Measurements from ENCODE around the gene MB.

MB gene

GRCh38 chr22:35593071-35593890 lies 23.8 kb downstream of the MB start:
- no peak for DNase-seq

- DNase-seq = no peak
These were observed 24.6 kb downstream of the MB start for GRCh38 chr22:35592418-35592967.

DNA sequence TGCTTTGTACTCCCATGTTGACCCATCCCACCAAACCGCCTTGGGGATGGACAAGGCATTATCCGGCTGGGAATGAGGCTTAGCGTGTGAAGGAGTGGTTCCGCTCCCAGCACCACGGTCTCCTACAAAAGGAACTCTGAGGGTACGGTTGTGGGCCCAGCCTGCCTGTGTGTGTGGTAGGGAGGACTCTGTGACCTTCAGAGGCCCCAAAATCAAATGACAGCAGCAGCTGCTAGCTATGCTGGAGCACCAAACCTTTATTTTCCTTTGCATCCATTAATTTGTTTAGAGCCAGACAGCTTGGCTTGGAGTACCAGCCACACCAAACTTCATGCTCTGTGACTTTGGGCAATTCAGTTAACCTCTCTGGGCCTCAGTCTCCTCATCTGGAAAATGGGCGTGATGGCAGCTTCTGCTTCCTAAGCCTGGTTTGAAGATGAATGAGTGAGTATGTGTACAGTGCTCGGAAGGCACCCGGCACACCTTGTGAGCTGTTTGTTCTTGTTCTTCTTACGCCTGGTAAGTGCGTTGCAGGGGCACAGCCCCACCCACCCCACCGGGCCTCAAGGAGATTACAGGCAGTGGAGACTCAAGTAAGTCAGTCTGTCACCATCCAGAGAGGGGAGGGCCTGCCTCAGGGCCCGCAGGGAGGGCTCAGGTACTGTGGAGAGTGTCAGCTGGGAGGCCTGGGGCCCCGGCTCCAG lies 25.3 kb downstream of the MB start:
- no peak for DNase-seq

- no peak for DNase-seq
These were observed 26.4 kb downstream of the MB start for GRCh38 chr22:35590634-35591295.

DNA sequence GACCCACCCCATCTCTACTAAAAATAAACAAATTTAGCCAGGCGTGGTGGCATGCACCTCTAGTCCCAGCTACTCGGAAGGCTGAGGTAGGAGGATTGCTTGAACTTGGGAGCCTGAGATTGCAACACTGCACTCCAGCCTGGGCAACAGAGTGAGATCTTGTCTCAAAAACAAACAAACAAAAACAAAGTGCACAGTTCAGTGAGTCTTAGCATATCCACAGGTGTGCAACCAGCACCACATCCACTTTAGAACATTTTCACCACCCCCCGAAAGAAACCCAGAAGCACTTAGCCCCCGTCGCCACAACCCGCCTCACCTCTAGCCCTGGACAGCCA lies 27.4 kb downstream of the MB start:
- DNase-seq = no peak

GRCh38 chr22:35589071-35589755 lies 27.9 kb downstream of the MB start:
- peak; percentile 42 for DNase-seq

DNA sequence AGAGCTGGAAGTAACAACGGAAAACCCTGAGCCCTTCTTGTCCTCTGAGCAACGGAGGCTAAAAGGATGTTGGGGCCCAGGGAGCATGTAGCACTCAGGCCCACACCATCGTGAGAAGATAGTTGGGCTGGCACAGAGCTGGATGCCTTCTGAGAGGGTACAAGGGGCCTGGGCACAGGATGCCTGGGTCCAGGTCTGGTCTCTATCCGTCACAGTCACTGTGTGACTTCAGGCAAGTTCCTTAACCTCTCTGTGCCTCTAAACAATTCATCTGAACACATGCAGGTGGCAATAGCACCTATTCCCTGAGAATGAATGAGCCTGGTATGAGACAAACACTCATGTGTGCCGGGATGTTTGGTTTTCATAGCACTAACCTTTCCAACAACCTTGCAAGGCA lies 29.2 kb downstream of the MB start:
- DNase-seq = no peak

- no peak for DNase-seq
These were observed 29.7 kb downstream of the MB start for GRCh38 chr22:35587447-35587870.

DNA sequence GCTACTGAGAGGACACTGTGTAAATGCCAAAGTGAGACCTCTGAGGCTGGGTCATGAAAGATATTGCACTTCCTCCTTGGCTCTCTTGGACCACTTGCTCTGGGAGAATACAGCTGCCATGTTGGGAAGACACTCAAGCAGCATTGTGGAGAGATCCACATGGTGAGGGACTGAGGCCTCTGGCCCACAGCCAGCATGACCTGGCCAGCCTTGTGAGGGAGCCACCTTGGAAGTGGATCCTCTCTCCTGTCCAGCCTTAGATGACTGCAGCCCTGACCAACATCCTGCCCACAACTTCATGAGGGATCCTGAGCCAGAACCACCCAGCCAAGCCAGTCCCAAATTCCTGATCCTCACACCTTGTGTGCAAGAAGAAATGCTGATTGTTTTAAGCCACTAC lies 30.4 kb downstream of the MB start:
- DNase-seq = no peak

DNA sequence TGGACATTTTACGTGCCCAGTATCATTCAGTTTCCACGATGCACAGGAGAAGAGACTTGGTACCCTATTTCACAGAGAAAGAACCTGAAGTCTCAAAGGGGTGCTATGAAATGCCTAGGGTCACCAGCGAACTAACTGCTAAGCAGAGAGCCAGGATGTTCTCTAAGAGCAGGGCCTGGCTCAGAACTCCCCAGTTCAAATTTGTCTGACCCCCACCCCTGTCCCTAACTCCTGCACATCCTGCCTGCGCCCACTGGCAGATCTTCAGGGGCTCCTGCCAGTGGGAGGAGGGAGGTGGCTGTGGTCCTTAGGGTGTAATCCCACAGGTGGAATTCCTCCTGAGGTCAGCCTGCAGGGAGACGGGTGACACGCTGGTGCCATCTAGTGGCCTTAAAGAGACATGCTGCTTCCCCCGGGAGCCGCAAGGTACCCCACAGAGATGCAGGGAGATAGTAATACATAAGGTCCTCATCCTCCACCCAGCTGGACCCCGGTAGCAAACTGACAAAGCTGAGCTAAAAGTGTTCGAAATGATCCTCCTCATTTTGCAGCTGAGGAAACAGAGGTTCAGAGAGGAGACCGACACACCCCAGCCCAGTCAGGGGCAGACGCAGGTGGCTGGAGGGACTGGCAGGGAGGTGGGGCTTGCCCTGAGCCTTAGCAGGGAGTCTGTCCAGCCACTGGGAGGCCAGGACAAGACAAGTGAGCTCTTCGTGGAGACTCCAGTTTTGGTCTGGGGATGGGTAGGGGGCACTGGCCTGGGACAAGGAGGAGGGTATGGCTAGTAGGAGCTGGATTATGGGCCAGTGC lies 34.1 kb downstream of the MB start:
- peak; percentile 75 for DNase-seq

GRCh38 chr22:35582218-35582860 lies 34.8 kb downstream of the MB start:
- no peak for DNase-seq

GRCh38 chr22:35581023-35581413 lies 36.1 kb downstream of the MB start:
- DNase-seq = no peak

GRCh38 chr22:35580351-35581022 lies 36.6 kb downstream of the MB start:
- no peak for DNase-seq

GRCh38 chr22:35578836-35579575 lies 38.1 kb downstream of the MB start:
- DNase-seq = no peak

- DNase-seq = no peak
These were observed 39.1 kb downstream of the MB start for GRCh38 chr22:35577799-35578659.

GRCh38 chr22:35576671-35577070 lies 40.5 kb downstream of the MB start:
- no peak for DNase-seq

DNA sequence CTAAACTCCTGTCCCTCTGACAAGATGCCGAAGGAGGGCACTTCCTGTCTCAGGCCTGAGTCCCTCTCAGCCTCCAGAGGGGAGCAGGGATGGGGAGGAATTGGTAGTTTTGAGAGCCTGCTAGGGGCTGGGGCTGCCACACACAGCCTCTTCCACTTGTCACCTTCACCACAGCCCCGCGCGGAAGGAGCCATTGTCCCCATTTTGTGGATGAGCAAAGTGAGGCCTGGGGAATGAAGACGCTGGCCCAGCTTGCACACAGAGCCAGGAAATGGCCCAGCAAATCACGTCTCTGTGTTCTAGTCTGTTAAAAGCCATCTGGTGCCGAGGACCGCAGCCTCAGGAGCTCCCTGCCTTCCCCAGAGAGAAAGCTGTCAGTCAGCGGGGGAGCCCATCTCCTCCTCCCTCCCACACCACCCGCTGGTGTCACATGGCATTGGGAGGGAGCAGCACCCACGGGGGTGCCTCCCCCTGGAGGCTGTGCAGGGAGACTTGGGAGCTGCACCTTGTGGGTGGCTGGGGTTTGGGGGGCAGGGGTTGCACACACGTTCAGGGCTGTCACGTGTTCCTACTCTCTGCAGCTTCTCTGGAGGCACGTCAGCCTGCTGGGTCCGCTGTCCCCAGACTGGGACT lies 41.9 kb downstream of the MB start:
- no peak for DNase-seq

DNA sequence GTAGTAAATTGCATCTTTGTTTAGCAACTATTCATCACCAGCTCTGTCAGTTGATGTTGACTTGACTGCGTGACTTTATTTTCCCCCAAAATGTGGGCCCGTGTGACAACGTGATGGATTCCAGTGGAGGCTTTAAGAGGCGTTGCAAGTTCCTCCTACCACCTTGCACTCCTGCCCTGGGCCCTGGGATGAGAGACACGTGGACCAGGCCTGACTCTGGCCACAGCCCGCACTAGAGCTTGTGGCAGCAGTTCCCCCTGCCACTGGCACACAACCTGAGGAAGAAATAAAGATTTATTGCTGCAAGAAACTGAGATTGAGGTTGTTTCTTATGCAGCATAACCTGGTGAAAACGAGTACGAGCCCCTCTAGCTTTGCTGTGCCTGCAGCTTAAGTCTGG lies 44.6 kb downstream of the MB start:
- no peak for DNase-seq

DNA sequence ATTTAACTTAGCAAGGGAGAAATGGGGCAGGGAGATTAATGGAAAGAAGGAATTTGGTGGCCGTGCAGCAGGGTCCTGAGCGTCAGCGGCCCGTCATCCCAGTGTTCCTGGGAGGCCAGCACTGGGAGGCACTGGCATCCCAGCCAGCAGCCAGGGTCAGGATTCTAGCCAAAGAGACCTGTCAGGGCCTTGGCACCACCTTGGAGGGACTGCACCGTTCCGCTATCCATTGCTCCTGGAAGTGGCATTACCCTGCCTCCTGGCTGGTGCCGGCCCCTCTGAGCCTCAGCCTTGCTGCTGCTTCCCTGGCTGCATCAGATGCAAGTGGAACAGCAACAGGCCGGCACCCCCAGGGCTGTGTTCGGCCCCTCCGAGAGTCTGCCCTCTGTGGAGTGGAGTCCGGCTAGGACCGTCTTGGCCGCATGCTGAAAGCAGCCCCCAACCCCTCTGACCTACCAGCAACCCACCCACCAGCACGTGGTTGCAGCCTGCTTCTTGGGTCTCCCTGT lies 46.4 kb downstream of the MB start:
- DNase-seq = no peak
